Erythroblast (primary cell): Measurements from ENCODE around the gene TMEM94.

ENCODE experiments used
- DNase-seq, 2 experiments: peaks; one replicate each; lab custom pipeline; 2025; lab: John Stamatoyannopoulos, UW
- GATA1 ChIP-seq: IDR thresholded peaks from 2 replicates; pipeline ENCODE4 v1.6.1; 2011; ENCODE audit warnings: low read depth, mild to moderate bottlenecking, control low read depth, low read length, moderate library complexity
- POLR2A ChIP-seq: IDR thresholded peaks from 2 replicates; pipeline ENCODE4 v1.6.1; 2011; ENCODE audit warnings: mild to moderate bottlenecking, low read length

The TMEM94 gene

DNA sequence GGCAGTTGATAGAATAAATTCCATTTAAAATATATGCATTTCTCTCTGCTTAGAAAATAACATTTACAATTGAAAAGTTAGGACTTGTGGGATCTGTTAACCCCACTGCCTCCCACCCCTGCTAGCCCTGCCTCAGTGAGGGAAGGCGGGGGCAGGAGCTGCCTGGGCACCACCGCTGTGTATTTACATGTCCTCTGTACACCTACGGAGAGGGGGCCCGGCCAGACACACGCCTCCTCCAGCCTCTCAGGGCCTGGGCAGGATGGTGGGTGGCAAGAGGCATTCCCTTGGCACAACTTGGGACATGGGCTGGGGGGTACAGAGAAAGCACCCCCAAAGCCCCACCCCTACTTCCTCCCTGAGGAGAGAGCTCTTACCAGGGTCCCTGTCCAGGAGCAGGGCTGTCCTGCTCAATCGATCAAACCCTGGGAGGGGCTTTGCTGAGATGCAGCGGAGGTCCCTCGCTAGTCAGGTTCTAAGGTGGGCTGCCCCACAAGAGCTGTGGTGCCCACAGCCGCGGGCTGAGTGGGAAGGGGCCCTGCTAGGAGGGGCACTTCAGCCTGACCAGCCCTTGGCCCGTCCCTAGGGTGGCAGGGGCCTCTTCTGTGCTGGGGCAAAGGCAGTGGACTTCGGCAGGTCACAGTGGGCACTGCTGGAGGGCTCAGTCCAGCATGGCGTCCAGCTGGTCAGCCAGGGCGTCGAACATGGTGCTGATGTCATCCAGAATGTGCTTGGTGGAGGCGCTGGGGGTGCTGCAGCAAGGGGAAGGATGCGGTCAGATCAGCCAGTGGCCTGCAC lies 44.2 kb downstream of the TMEM94 start:
- DNase-seq, result no peak
- TF ChIP-seq POLR2A, result no peak
- no peak for TF ChIP-seq GATA1

DNA sequence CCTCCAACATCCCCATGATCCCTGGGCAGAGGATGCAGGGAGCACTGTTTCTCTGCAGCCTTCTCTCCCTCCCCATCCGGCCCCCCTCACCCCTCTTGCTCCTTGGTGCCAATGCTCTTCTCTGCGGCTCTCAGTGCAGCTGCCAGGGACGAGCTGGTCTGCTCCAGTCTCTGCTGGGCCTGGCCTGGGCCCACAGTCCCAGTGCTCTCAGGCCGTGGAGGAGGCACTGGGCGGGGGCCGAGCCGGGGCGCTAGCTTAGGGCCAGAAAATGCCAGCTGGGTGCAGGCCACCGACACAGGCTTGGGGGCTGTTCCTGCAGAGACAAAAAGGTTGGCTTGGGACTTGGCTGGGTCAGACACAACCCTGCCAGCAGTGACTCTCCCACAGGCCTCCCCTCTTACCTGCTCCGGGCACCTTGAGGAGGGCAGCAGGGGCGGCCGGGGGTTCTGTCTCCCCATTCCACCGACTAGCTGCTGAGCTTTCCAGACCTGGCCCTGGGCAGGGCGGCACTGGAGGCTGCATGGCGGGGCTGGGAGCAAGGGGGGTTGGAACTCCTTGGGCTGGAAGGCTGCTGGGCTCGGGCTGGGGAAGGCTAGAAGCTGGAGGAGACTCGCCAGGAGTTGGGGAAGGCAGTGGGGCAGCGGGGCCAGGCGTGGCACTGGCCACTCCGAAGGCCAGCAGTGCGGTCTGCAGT lies 45.1 kb downstream of the TMEM94 start:
- TF ChIP-seq GATA1, result no peak
- TF ChIP-seq POLR2A, result no peak

DNA sequence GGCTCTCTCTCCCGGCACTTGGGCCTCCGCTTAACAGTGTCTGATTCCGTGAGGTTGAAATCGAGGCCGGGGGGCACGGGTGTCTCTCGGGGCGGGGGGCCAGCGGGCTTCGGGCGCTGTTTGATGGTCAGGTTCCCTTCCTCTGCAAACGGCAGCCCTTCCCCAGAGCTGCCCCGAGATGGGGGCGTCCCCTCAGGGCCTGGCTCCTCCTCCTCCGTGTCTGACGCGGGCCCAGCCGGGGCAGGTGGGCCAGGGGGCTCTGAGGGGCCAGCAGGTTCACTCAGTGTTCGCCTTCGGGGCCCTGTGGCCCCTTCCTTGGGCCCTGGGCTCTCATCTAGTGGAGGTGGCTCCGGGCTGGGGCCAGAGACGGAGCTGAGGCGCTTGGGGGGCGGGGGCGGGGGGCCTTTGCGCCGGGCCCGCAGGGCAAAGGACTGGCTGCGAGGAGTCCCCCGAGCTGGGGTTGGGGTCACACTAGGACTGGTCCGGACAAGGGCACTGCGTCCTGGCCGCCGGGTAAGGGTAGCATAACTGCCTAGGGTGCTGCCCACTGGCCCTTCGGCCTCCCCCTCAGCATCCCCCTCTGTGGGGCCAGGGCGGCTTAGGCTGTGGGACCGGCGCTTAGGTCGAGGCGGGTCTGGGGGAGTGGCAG lies 45.8 kb downstream of the TMEM94 start:
- TF ChIP-seq POLR2A, result no peak
- no peak for TF ChIP-seq GATA1

More for the DNA sequence above, 45.1 kb downstream of the TMEM94 start:
- DNase-seq, result no peak

DNA sequence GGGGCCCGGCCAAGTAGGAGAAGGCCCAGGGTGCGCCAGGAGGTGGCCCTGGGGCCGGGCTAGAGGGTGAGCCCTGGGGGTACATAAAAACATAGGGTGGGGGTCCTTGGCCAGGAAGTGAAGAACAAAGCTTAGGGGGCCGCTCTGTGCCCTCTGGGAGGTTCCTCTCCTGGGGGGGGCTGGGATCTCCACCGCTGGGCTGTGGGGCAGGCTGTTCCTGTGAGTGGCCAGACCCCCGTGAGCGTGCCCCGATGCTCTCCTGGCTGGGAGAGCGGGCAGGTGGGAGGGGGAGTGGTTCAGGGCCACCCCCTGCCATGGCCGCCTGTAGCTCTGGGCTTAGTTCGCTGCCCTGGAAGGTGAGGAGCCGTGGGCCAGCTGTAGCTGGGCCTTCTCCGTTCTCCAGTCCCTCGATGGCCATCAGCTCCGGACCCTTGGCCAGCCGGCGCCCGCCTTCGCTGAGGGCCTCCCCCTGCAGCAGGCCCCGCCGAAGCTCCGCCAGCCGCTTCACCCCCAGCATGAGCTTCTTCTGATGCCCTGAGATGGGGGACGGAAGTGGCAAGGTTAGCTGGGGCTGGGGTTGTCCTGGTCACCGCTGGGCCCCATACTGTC lies 46.4 kb downstream of the TMEM94 start:
- DNase-seq, result no peak
- TF ChIP-seq GATA1, result no peak
- TF ChIP-seq POLR2A, result no peak

More for the DNA sequence above, 45.8 kb downstream of the TMEM94 start:
- DNase-seq, result no peak

DNA sequence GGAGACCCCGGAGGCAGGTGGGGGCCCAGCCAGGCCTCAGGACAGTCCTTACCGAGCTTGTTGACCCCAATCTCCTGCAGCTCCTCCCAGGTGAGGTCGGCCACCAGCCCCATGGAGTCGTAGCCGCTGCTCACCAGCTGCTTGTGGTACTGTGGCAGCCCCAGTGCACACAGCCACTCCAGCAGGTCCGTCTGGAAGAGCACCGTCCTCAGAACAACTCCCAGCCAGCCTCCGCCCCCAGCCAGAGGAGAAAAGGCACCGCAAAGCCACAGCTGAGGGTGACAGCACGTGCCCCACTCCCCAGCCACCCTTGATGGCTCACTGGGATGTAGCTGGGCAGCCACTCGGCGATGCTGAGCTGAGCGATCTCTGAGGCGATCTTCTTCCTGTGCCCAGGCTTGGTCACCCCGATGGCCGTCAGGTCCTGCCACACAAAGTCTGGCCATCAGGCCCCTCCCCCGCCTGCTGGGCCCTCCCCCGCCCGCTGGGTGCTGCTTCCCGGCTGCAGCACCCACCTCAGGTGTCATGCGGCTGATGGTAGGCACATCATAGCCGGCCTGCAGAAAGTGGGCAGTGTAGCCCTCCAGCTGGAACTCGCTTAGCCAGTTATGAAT lies 47.0 kb downstream of the TMEM94 start:
- no peak for DNase-seq
- TF ChIP-seq POLR2A, result no peak
- TF ChIP-seq GATA1, result no peak

DNA sequence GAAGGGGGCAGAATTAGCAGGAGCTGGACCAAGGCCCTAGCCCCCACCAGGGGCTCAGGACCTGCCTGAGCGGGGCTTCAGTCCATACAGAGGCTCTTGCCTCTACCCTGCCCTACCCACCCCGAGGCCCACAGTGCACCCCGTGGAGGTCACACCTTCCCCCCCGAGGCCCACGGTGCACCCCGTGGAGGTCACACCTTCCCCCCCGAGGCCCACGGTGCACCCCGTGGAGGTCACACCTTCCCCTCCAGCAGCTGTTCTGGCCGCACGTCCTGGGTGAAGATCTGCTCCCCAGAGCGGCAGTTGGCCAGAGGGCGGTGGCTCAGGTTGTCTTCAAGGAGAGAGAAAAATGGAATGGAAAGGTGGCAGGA lies 47.5 kb downstream of the TMEM94 start:
- DNase-seq, result no peak
- TF ChIP-seq POLR2A, result no peak
- no peak for TF ChIP-seq GATA1

DNA sequence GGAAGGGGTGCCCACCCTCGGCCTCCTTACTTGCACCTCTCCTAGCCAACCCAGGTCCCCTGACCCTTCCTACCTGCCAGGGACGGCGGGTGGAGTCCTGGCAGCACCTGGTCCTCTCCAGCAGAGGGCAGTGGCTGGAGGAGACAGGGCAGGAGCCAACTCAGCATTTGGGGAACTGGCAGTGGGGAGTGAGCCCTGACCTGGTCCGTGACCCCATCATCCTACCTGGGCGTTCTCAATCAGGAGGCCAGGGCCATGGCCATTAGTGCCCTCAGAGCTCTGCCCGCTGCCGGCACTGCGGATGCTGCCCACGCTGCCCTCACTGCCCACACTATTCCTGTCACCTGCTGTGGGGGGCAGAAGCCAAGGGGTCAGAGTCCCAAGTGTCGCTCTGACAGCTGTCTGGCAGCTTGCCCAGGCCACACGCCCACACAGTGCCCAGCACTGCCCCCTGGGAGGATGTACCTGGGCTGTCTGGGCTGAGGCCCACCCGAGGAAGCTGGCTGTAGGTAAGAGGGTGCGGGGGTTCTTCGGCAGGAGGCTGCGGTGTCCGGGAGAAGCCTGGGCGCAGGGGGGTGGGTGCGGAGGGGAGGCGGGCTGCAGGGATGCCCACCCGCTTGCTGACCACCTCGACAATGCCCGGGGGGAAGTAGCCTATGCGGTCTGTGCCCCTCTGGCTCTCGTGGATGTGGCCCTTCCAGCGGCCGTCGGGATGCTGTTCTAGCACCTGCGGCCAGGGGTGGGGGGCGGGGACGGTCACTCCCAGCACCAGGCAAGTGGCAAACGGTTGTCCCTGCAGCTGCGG lies 48.1 kb downstream of the TMEM94 start:
- peak; percentile 26 to 56 for DNase-seq

DNA sequence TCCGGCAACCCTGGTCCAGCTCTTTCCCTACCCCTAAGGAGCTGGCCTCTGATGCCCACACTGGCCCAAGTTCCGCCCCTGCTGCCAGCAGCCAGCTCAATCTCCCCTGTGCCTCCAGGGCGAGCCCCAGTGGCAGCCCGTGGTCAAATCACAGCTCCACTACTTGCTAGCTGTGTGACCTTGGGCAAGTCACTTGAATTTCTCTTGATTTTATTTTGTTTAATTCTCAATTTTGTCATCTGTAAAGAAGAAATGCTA lies 48.6 kb downstream of the TMEM94 start:
- no peak for DNase-seq
- no peak for TF ChIP-seq POLR2A
- TF ChIP-seq GATA1, result no peak

More for the DNA sequence above, 48.1 kb downstream of the TMEM94 start:
- TF ChIP-seq GATA1, result no peak

DNA sequence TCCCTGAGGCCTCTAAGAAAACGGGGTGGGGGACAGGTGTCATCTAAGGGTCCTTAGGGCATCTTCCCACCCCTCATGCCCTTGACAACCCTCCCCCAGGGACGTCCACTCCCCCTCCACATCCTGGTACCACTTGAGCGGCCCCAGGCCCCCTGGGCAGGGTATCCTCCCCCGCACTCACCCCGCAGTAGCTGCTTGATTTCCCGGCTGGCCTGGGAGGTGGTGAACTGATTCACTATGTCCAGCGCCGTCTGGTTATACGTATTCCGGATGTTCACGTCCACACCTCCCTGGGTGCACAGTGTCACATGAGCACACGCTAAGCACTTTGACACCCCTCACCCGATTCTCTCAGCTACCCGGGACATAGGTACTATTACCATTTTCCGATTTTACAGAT lies 49.2 kb downstream of the TMEM94 start:
- TF ChIP-seq GATA1 (no peak), POLR2A (no peak)
- DNase-seq, result no peak

DNA sequence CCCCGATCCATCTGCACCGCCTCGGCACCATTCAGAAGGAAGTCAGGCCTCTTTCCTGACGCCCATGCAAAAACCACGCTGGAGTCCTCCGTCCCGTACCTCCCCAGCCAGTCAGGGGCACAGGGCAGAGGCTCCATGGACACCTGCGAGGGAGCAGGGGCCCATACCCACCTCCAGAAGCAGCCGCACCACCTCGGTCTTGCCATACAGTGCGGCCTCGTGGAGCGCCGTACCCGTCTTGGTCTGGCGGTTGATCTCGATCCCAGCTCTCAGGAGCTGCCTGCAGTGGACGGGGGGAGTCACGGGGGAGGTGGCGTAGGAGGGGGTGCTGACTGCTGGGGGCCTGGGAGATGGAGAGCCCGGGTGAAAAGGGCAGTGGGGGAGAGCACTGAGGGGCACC lies 49.7 kb downstream of the TMEM94 start:
- DNase-seq, result no peak
- TF ChIP-seq GATA1 (no peak), POLR2A (no peak)

DNA sequence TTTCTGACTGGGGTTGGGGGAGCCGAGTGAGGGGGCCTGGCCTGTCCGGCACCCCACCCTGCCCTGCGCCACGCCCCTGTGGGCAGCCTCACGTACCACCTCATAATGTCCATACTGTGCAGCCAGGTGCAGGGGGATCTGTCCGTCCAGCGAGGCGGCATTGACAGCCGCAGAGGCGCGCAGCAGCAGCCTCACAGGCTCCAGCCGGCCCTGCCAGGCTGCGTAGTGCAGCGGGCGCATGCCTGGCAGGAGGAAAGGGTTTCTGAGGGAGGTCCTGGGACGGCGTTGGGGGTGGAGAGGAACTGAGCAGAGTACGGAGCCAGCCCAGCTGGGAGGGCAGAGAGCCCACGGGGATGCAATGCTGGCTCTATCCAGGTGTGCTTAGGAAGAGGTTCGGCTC lies 50.5 kb downstream of the TMEM94 start:
- TF ChIP-seq POLR2A, result no peak
- no peak for TF ChIP-seq GATA1
- no peak for DNase-seq

DNA sequence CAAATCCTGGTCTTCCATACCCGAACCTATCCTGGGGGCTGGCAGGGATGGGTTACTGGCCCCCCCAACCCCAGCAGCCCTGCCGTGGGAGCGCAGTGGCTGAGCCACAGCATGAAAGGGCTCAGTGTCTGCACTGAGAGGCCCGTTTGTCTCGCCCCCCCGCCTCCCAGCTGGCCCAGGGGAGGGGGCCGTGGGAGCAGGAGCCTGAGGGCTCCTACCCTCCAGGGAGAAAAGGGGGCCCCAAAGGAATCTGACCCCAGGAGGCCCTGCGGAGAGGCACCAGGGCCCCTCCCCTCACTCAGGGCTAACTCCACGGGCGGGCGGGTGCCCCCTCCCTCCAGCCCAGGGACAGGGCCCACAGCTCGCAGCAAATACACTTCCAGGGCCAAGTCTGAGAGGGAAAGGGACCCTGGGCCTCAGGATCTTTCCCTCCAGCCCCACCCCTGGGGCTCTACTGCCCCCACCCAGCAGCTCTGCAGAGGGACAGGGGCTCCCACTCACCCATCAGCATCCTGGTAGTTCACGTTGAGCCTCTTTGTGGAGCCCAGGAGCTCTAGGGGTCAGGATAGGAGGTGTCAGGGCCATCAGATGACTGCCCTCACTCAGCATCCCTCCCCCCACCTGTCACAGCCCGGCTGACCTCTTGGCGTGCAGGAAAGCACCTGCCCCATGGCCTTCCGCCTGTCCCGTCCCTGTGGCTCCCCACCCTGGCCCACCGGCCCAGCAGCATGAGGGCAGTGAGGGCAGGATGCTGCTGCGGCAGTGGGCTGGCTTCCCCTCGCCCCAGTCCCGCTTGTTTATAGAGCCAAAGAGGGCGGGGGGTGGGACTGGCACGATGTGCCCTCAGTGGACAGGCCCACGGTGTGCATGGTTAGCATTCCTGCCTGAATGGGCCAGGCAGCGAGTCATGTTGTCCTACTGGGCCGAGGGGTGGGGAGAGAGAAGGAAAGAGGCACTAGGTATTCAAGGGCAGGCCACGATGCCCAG lies 51.6 kb downstream of the TMEM94 start:
- TF ChIP-seq GATA1 (no peak), POLR2A (no peak)
- DNase-seq, result no peak

DNA sequence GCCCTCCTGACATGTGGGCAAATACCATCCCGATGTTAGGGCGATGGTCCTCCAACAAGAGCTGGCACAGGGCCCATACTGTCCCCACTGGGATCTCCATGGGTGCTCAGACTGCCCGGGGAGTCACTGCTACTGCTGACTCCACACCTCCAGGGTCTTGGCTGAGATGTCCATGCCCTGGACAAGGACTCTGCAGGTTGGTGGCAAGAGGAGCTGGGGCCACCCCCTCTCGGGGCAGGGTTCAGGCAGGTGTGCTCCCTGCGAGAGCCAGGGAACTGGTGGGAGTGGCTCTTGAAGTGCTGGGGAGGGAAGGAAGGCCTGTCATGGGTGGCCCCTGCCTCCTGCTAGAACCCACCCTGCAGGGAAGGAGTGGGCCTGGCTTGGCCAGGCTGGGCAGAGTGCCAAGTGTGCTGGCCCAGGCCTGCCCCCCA lies 52.5 kb downstream of the TMEM94 start:
- no peak for DNase-seq
- TF ChIP-seq POLR2A, result no peak
- no peak for TF ChIP-seq GATA1
